Chondrocyte (in vitro differentiated cells): Measurements from ENCODE around the gene FZR1. TPM values are rescaled to one million over a fixed set of nuclear protein-coding genes. Genes with fewer than 3 reads are reported as not detected.
A peak's percentile ranks its signal among the peaks of the same experiment; 100 is the strongest.

Experiments
- DNase-seq: peaks from one replicate; pipeline ENCODE4 v3.0.0; 2021; ENCODE audit warnings: mixed read lengths, low spot score
- H3K27ac Mint-ChIP-seq: one replicate; pipeline ENCODE4 v1.8.0; 2021; ENCODE audit warnings: mild to moderate bottlenecking, moderate library complexity, mixed read lengths; ENCODE audit not compliant: unreplicated experiment
- H3K27me3 Mint-ChIP-seq: 2 replicates; pipeline ENCODE4 v1.8.0; 2021; ENCODE audit warnings: low read depth, mixed read lengths
- H3K36me3 Mint-ChIP-seq: 2 replicates; pipeline ENCODE4 v1.8.0; 2021; ENCODE audit warnings: low read depth, mixed read lengths
- H3K4me1 Mint-ChIP-seq: 2 replicates; pipeline ENCODE4 v1.8.0; 2021; ENCODE audit warnings: low read depth, mild to moderate bottlenecking, mixed read lengths
- H3K4me3 Mint-ChIP-seq: one replicate; pipeline ENCODE4 v1.8.0; 2021; ENCODE audit warnings: mild to moderate bottlenecking, moderate library complexity, mixed read lengths; ENCODE audit not compliant: unreplicated experiment
- H3K9me3 Mint-ChIP-seq: 2 replicates; pipeline ENCODE4 v1.8.0; 2021; ENCODE audit warnings: low read depth, mixed read lengths
- total RNA-seq: library from RNA; stranded (reverse); gene quantifications from 3 replicates; pipeline ENCODE4 v1.2.1, GENCODE V29; 2021
- TF ChIP-seq, protein P1 (sequence below): fragments of 200-600 bp; sonication (generic); IDR thresholded peaks from 2 replicates; pipeline ENCODE4 v1.5.0; 2021; ENCODE audit warnings: antibody characterized with exemption, mild to moderate bottlenecking, moderate library complexity

Gene FZR1
- total RNA-seq, 1 donor from 2014 or later = 35.0 TPM

DNA sequence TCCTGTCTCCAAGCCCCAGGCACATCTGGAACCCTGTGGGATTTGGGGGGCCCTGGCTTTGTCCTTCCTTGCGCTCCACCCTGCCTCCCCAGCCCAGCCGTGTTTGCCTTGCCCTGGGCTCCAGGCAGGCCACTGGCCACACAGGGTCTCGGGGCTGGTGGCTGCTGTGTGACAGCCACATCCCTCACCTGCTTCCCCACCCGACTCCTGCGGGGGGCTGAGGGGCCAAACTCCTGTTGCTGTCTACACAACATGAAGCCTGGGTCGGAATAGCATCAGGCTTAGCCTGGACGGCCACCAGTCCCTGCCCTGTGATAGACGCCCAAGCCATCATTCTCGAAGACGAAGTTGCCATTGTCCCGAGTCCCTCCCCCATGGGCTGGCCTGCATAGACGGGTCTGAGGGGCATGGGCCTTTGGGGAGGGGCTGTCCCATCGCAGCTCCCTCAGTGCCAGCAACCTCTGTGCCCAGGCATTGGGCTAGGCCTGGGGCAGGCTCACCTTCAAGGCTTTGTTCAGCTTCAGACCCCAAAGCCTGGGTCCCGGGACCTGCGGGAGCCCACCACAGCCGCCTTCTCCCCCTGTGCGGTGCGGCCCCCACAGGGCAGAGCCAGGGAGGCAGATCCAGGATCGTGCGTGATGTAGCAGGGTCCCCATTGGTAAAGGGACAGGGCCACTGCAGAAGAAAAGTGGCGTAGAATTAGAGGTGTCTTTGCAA, 17.4 kb downstream of the FZR1 start:
- H3K4me1 Mint-ChIP-seq = peaks cover 4% of the 10 kb centered on the region
- no peak for DNase-seq
- no peaks in the 10 kb centered on the region for H3K9me3 Mint-ChIP-seq
- no peaks in the 10 kb centered on the region for H3K27me3 Mint-ChIP-seq
- H3K36me3 Mint-ChIP-seq = peaks cover 9% of the 10 kb centered on the region
- no peak overlapping the region for H3K27ac Mint-ChIP-seq
- TF ChIP-seq, protein P1, sequence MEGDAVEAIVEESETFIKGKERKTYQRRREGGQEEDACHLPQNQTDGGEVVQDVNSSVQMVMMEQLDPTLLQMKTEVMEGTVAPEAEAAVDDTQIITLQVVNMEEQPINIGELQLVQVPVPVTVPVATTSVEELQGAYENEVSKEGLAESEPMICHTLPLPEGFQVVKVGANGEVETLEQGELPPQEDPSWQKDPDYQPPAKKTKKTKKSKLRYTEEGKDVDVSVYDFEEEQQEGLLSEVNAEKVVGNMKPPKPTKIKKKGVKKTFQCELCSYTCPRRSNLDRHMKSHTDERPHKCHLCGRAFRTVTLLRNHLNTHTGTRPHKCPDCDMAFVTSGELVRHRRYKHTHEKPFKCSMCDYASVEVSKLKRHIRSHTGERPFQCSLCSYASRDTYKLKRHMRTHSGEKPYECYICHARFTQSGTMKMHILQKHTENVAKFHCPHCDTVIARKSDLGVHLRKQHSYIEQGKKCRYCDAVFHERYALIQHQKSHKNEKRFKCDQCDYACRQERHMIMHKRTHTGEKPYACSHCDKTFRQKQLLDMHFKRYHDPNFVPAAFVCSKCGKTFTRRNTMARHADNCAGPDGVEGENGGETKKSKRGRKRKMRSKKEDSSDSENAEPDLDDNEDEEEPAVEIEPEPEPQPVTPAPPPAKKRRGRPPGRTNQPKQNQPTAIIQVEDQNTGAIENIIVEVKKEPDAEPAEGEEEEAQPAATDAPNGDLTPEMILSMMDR = no peak
- H3K4me3 Mint-ChIP-seq = no peak overlapping the region

GRCh38 chr19:3524078-3524842, 18.1 kb downstream of the FZR1 start:
- Mint-ChIP-seq H3K4me3 (no peak overlapping the region), H3K4me1 (peaks cover 4% of the 10 kb centered on the region), H3K27me3 (no peaks in the 10 kb centered on the region), H3K9me3 (no peaks in the 10 kb centered on the region), H3K27ac (no peak overlapping the region), H3K36me3 (peaks cover 9% of the 10 kb centered on the region)
- DNase-seq = no peak
- TF ChIP-seq, protein P1 = no peak

DNA sequence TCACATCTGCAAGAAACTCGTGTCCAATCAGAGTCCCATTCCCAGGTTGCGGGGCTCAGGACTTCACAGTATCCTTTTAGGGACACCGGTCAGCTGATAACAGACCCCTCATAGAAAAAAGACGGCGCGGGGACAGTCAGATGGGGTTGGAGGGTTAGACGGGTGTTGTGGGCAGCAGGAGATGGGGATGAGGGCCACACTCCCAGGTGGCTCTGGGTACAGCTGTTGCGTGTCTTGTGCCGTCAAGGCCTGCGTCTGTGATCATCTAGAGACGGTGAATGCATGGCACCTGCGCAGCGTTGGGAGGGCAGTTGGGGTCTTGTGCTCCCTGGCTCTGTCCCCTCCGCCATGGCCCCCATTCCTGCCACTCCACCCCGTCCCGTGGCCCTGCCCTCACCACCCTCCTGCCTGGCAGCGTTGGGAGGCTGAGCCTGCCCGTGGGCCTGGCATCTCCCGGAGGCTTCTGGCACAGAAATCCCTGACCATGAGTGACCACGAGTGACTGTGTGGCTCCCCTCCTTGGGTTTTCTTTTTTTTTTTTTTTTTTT, 18.9 kb downstream of the FZR1 start:
- Mint-ChIP-seq H3K36me3 (peaks cover 9% of the 10 kb centered on the region), H3K9me3 (no peaks in the 10 kb centered on the region), H3K27ac (no peak overlapping the region), H3K27me3 (no peaks in the 10 kb centered on the region), H3K4me1 (peaks cover 4% of the 10 kb centered on the region), H3K4me3 (no peak overlapping the region)
- DNase-seq = no peak
- TF ChIP-seq, protein P1 = no peak

DNA sequence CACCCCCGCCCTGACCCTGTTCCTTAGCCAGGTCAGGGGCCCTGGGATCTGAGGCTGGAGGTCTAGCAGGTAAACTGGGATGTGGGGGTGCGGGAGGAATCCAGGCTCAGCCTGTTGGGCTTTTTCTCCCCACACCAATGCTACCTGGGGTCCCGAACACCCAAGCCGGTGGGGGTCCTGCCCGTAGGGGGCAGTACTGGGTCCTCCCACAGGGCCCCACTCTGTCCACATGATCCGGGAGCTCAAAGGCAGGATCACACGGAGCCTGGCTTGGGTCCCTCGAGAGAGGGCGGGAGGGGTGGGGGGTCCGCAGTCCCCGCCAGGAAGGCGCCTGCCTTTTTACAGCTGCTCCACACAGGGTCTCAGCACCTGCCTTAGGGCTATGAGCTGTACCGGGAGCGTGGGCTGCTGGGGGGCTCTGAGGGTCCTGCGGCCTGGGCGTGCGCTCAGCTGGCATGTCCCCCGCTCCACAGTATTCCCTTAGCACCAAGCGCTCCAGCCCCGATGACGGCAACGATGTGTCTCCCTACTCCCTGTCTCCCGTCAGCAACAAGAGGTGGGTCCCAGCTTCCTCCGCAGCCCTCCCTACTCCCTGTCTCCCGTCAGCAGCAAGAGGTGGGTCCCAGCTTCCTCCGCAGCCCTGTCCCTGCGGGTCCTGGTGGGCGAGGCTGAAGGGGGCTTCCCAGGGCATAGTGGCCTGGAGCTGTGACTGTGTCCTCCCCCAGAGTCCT, 20.6 kb downstream of the FZR1 start:
- Mint-ChIP-seq H3K9me3 (no peaks in the 10 kb centered on the region), H3K4me3 (no peak overlapping the region), H3K27me3 (no peaks in the 10 kb centered on the region), H3K36me3 (peaks cover 14% of the 10 kb centered on the region), H3K4me1 (no peaks in the 10 kb centered on the region), H3K27ac (no peak overlapping the region)
- TF ChIP-seq, protein P1 = peak; percentile 52
- no peak for DNase-seq
